Measurements from ENCODE around the gene WNT10A.

DNA sequence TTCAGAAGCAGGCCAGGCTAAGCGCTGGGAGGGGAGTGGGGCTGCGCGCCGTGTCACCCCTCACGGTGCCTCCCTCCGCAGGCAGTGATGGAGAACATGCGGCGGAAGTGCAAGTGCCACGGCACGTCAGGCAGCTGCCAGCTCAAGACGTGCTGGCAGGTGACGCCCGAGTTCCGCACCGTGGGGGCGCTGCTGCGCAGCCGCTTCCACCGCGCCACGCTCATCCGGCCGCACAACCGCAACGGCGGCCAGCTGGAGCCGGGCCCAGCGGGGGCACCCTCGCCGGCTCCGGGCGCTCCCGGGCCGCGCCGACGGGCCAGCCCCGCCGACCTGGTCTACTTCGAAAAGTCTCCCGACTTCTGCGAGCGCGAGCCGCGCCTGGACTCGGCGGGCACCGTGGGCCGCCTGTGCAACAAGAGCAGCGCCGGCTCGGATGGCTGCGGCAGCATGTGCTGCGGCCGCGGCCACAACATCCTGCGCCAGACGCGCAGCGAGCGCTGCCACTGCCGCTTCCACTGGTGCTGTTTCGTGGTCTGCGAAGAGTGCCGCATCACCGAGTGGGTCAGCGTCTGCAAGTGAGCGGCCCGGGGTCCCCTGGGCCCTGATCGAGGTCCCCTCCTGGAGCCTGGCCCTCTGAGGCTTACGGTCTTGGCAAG, 12.2 kb downstream of the WNT10A start:
- TF ChIP-seq, protein P1, sequence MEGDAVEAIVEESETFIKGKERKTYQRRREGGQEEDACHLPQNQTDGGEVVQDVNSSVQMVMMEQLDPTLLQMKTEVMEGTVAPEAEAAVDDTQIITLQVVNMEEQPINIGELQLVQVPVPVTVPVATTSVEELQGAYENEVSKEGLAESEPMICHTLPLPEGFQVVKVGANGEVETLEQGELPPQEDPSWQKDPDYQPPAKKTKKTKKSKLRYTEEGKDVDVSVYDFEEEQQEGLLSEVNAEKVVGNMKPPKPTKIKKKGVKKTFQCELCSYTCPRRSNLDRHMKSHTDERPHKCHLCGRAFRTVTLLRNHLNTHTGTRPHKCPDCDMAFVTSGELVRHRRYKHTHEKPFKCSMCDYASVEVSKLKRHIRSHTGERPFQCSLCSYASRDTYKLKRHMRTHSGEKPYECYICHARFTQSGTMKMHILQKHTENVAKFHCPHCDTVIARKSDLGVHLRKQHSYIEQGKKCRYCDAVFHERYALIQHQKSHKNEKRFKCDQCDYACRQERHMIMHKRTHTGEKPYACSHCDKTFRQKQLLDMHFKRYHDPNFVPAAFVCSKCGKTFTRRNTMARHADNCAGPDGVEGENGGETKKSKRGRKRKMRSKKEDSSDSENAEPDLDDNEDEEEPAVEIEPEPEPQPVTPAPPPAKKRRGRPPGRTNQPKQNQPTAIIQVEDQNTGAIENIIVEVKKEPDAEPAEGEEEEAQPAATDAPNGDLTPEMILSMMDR (IDR thresholded peaks at IDR 0.05): peak in 4 of 5 experiments; percentile 38 to 59 (median 46)
- peak in 1 of 2 donors; percentile 25 for TF ChIP-seq EP300 (IDR thresholded peaks at IDR 0.05)

Data from tibial nerve (tissue), 4 donors.